Measurements from ENCODE around the gene IL17RE.

Gene IL17RE

DNA sequence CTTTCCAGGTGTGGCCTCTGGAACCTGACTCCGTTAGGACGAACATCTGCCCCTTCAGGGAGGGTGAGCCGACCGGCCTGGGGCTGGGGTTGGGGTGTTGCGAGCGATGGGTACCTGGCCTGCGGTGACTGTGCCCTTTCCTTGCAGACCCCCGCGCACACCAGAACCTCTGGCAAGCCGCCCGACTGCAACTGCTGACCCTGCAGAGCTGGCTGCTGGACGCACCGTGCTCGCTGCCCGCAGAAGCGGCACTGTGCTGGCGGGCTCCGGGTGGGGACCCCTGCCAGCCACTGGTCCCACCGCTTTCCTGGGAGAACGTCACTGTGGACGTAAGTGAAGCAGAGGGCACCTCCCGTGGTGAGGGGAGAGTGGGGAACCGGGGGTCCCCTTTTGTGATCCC lies 25.5 kb downstream of the IL17RE start:
- Histone ChIP-seq H3K36me3 (replicated peaks; ENCODE audit: low read depth, low read length) (no peaks in the 10 kb centered on the region), H3K9me3 (ENCODE audit: insufficient read depth, low read length) (no peaks in the 10 kb centered on the region), H3K27ac (ENCODE audit: low read length) (no peak overlapping the region), H3K4me2 (ENCODE audit: low read length) (no peak overlapping the region), H2AFZ (ENCODE audit: low read depth, low read length) (no peak overlapping the region), H3K4me3 (ENCODE audit: low read length) (no peak overlapping the region), H3K9ac (ENCODE audit: low read length) (no peak overlapping the region), H4K20me1 (ENCODE audit: insufficient read depth, low read length) (no peaks in the 10 kb centered on the region), H3K27me3 (ENCODE audit: low read depth, low read length) (peaks cover 6% of the 10 kb centered on the region; the same call in 1 of the 2 replicates), H3K4me1 (ENCODE audit: low read length) (peaks cover 3% of the 10 kb centered on the region; the same call in 1 of the 2 replicates), H3K79me2 (ENCODE audit: low read length) (no peaks in the 10 kb centered on the region)
- TF ChIP-seq, protein P1, sequence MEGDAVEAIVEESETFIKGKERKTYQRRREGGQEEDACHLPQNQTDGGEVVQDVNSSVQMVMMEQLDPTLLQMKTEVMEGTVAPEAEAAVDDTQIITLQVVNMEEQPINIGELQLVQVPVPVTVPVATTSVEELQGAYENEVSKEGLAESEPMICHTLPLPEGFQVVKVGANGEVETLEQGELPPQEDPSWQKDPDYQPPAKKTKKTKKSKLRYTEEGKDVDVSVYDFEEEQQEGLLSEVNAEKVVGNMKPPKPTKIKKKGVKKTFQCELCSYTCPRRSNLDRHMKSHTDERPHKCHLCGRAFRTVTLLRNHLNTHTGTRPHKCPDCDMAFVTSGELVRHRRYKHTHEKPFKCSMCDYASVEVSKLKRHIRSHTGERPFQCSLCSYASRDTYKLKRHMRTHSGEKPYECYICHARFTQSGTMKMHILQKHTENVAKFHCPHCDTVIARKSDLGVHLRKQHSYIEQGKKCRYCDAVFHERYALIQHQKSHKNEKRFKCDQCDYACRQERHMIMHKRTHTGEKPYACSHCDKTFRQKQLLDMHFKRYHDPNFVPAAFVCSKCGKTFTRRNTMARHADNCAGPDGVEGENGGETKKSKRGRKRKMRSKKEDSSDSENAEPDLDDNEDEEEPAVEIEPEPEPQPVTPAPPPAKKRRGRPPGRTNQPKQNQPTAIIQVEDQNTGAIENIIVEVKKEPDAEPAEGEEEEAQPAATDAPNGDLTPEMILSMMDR (IDR thresholded peaks at IDR 0.05; ENCODE audit: low read depth, low read length): no peak
- TF ChIP-seq EZH2phosphoT487 (IDR thresholded peaks at IDR 0.05; ENCODE audit: low read depth): no peak

DNA sequence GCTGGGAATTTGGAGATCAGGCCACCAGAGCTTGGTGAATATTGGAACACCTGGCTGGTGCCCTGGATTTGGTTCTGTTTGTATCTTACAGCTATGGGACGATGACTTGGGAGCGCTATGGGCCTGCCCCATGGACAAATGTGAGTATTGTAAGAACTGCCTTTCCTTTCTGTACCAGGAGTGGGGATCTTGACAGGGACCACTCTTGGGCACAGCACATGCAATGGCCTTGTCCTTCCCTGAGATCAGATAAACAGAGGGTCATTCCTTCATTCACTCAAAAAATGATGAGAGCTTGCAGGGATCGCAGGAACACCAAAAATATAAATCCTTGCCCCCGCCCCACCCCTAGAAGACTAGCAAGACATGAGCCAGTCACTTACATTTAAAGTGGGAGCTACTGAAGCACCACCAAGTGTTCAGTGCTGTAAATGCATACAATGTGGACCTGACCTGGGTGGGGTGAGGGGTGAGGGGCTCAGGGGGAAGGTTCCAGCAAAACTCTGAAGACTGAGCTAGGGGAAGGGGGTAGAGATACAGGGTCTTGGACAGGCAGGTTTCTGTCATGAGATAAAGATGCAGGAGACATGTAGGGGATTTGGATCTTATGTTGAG lies 28.3 kb downstream of the IL17RE start:
- no peak overlapping the region for H3K4me3 ChIP-seq (ENCODE audit: low read length)
- TF ChIP-seq, protein P1 (IDR thresholded peaks at IDR 0.05; ENCODE audit: low read depth, low read length): peak; percentile 53
- TF ChIP-seq EZH2phosphoT487 (IDR thresholded peaks at IDR 0.05; ENCODE audit: low read depth): no peak
- peaks cover 12% of the 10 kb centered on the region for H3K4me1 ChIP-seq (ENCODE audit: low read length)
- H4K20me1 ChIP-seq (ENCODE audit: insufficient read depth, low read length): no peaks in the 10 kb centered on the region
- H3K27me3 ChIP-seq (ENCODE audit: low read depth, low read length): peaks cover 3% of the 10 kb centered on the region; the same call in 1 of the 2 replicates
- no peak overlapping the region for H3K4me2 ChIP-seq (ENCODE audit: low read length)
- H3K9me3 ChIP-seq (ENCODE audit: insufficient read depth, low read length): no peaks in the 10 kb centered on the region
- no peak overlapping the region for H2AFZ ChIP-seq (ENCODE audit: low read depth, low read length)
- H3K9ac ChIP-seq (ENCODE audit: low read length): no peak overlapping the region
- peaks cover 11% of the 10 kb centered on the region for H3K79me2 ChIP-seq (ENCODE audit: low read length)
- no peak overlapping the region for H3K27ac ChIP-seq (ENCODE audit: low read length)
- no peaks in the 10 kb centered on the region for H3K36me3 ChIP-seq (replicated peaks; ENCODE audit: low read depth, low read length)

DNA sequence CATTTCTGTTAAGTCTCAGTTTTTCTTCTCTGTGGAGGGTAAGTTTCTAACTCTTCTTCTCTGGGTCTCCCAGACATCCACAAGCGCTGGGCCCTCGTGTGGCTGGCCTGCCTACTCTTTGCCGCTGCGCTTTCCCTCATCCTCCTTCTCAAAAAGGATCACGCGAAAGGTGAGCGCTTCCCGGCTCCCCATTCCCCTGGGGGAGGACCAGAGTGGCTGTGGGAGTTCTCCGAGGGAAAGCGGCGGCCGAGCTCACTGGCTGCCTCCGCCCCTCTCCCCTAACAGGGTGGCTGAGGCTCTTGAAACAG lies 29.8 kb downstream of the IL17RE start:
- Histone ChIP-seq H3K4me1 (ENCODE audit: low read length) (peaks cover 12% of the 10 kb centered on the region), H3K4me3 (ENCODE audit: low read length) (peak overlapping the region; percentile 92), H3K9me3 (ENCODE audit: insufficient read depth, low read length) (no peaks in the 10 kb centered on the region), H3K27me3 (ENCODE audit: low read depth, low read length) (no peaks in the 10 kb centered on the region), H2AFZ (ENCODE audit: low read depth, low read length) (peak overlapping the region; percentile 65), H3K27ac (ENCODE audit: low read length) (no peak overlapping the region), H4K20me1 (ENCODE audit: insufficient read depth, low read length) (no peaks in the 10 kb centered on the region), H3K79me2 (ENCODE audit: low read length) (peaks cover 11% of the 10 kb centered on the region), H3K36me3 (replicated peaks; ENCODE audit: low read depth, low read length) (peaks cover 4% of the 10 kb centered on the region), H3K4me2 (ENCODE audit: low read length) (peak overlapping the region; percentile 86), H3K9ac (ENCODE audit: low read length) (peak overlapping the region; percentile 79)
- TF ChIP-seq, protein P1 (IDR thresholded peaks at IDR 0.05; ENCODE audit: low read depth, low read length): no peak
- TF ChIP-seq EZH2phosphoT487 (IDR thresholded peaks at IDR 0.05; ENCODE audit: low read depth): no peak

DNA sequence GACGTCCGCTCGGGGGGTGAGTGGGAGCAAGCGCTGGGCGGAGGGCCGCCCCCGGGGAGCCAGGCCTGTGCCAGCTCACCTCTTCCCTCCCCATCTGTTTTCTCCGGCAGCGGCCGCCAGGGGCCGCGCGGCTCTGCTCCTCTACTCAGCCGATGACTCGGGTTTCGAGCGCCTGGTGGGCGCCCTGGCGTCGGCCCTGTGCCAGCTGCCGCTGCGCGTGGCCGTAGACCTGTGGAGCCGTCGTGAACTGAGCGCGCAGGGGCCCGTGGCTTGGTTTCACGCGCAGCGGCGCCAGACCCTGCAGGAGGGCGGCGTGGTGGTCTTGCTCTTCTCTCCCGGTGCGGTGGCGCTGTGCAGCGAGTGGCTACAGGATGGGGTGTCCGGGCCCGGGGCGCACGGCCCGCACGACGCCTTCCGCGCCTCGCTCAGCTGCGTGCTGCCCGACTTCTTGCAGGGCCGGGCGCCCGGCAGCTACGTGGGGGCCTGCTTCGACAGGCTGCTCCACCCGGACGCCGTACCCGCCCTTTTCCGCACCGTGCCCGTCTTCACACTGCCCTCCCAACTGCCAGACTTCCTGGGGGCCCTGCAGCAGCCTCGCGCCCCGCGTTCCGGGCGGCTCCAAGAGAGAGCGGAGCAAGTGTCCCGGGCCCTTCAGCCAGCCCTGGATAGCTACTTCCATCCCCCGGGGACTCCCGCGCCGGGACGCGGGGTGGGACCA lies 30.4 kb downstream of the IL17RE start:
- peak overlapping the region; percentile 65 for H3K27ac ChIP-seq (ENCODE audit: low read length)
- H3K4me3 ChIP-seq (ENCODE audit: low read length): peak overlapping the region; percentile 92
- H3K79me2 ChIP-seq (ENCODE audit: low read length): peaks cover 11% of the 10 kb centered on the region
- H2AFZ ChIP-seq (ENCODE audit: low read depth, low read length): peak overlapping the region; percentile 85
- H3K4me2 ChIP-seq (ENCODE audit: low read length): peak overlapping the region; percentile 86
- TF ChIP-seq, protein P1 (IDR thresholded peaks at IDR 0.05; ENCODE audit: low read depth, low read length): peak; percentile 59
- TF ChIP-seq EZH2phosphoT487 (IDR thresholded peaks at IDR 0.05; ENCODE audit: low read depth): no peak
- no peaks in the 10 kb centered on the region for H3K27me3 ChIP-seq (ENCODE audit: low read depth, low read length)
- no peaks in the 10 kb centered on the region for H4K20me1 ChIP-seq (ENCODE audit: insufficient read depth, low read length)
- peak overlapping the region; percentile 79 for H3K9ac ChIP-seq (ENCODE audit: low read length)
- peaks cover 12% of the 10 kb centered on the region for H3K4me1 ChIP-seq (ENCODE audit: low read length)
- H3K36me3 ChIP-seq (replicated peaks; ENCODE audit: low read depth, low read length): peaks cover 4% of the 10 kb centered on the region
- H3K9me3 ChIP-seq (ENCODE audit: insufficient read depth, low read length): no peaks in the 10 kb centered on the region

Data from OCI-LY3 (cell line).